Measurements from ENCODE around the gene PRR16. TPM values are rescaled to one million over a fixed set of nuclear protein-coding genes. Genes with fewer than 3 reads are reported as not detected.

PRR16 gene
- total and polyA plus RNA-seq, 8 donors = 4.9 to 13.4 (median 11.4) TPM

GRCh38 chr5:120591911-120592310 is 127.8 kb downstream of the PRR16 start:
- H3K27ac ChIP-seq = no peak overlapping the region
- intact Hi-C loops (cut with DNase I) = no loop called here
- H3K27me3 ChIP-seq = no peaks in the 10 kb centered on the region
- TF ChIP-seq CTCF (IDR thresholded peaks at IDR 0.05) = no peak
- H3K4me1 ChIP-seq = no peaks in the 10 kb centered on the region
- H3K9me3 ChIP-seq = no peaks in the 10 kb centered on the region
- DNase-seq (no peak), ATAC-seq (no peak)
- H3K4me3 ChIP-seq = no peak overlapping the region
- H3K36me3 ChIP-seq = no peaks in the 10 kb centered on the region

GRCh38 chr5:120599576-120599975 is 135.5 kb downstream of the PRR16 start:
- intact Hi-C loops (cut with DNase I) = no loop called here
- Histone ChIP-seq H3K9me3 (peaks cover 0 to 5% of the 10 kb centered on the region in 2 donors), H3K27me3 (no peaks in the 10 kb centered on the region), H3K27ac (no peak overlapping the region), H3K4me3 (no peak overlapping the region), H3K4me1 (no peaks in the 10 kb centered on the region), H3K36me3 (no peaks in the 10 kb centered on the region)
- no peak for TF ChIP-seq CTCF (IDR thresholded peaks at IDR 0.05)
- ATAC-seq = no peak
- no peak for DNase-seq

- Histone ChIP-seq H3K4me1 (no peaks in the 10 kb centered on the region), H3K4me3 (no peak overlapping the region), H3K27ac (no peak overlapping the region), H3K9me3 (peaks cover 0 to 5% of the 10 kb centered on the region in 2 donors), H3K36me3 (no peaks in the 10 kb centered on the region), H3K27me3 (no peaks in the 10 kb centered on the region)
- ATAC-seq (no peak), DNase-seq (no peak)
- intact Hi-C loops (cut with DNase I) = no loop called here
- no peak for TF ChIP-seq CTCF (IDR thresholded peaks at IDR 0.05)
These were observed 136.5 kb downstream of the PRR16 start for GRCh38 chr5:120600639-120601038.

- Histone ChIP-seq H3K9me3 (peaks cover 0 to 5% of the 10 kb centered on the region in 2 donors), H3K27ac (no peak overlapping the region), H3K27me3 (no peaks in the 10 kb centered on the region), H3K36me3 (no peaks in the 10 kb centered on the region), H3K4me1 (no peaks in the 10 kb centered on the region), H3K4me3 (no peak overlapping the region)
- TF ChIP-seq CTCF (IDR thresholded peaks at IDR 0.05) = no peak
- intact Hi-C loops (cut with DNase I) = no loop called here
- DNase-seq (no peak), ATAC-seq (no peak)
These were observed 137.9 kb downstream of the PRR16 start for GRCh38 chr5:120602033-120602432.

GRCh38 chr5:120604884-120605283 is 140.8 kb downstream of the PRR16 start:
- no peak for TF ChIP-seq CTCF (IDR thresholded peaks at IDR 0.05)
- ATAC-seq (no peak), DNase-seq (no peak)
- Histone ChIP-seq H3K9me3 (peaks cover 0 to 5% of the 10 kb centered on the region in 2 donors), H3K4me3 (no peak overlapping the region), H3K27ac (no peak overlapping the region), H3K36me3 (no peaks in the 10 kb centered on the region), H3K27me3 (no peaks in the 10 kb centered on the region), H3K4me1 (no peaks in the 10 kb centered on the region)
- intact Hi-C loops (cut with DNase I) = no loop called here

Measured in left lung (tissue), 10 donors.